Measurements from ENCODE around the gene ADA.

Gene ADA

DNA sequence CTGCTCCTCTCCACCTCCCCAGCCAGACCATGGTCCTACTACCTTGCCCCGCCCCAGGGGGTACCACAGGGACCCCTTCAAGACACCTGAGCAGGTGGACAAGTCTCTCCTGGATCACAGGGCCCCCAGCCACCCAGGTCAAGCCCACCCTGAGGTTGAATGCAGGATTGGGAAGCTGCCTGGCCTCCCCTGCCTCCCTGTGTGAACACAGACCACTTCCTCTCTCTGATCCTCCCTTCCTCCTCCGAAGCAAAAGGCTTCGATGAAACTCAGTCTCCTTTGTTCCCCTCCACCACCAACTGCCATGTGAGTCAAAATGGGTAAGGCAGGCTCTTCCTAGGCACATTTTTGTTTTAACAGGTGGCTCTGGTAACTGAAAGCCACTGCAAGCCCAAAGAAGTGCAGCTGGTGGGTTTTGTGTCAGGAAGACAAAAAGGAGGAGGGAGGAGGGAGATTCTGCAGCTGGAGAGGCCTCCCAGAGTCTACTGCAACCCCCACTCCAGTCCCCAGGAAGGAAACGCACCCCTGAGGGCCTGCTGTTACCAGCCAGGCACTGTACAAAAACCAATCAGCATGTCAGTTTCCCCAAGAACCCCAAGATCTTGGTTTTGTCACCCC lies 5.4 kb downstream of the ADA start:
- TF ChIP-seq, protein P1, sequence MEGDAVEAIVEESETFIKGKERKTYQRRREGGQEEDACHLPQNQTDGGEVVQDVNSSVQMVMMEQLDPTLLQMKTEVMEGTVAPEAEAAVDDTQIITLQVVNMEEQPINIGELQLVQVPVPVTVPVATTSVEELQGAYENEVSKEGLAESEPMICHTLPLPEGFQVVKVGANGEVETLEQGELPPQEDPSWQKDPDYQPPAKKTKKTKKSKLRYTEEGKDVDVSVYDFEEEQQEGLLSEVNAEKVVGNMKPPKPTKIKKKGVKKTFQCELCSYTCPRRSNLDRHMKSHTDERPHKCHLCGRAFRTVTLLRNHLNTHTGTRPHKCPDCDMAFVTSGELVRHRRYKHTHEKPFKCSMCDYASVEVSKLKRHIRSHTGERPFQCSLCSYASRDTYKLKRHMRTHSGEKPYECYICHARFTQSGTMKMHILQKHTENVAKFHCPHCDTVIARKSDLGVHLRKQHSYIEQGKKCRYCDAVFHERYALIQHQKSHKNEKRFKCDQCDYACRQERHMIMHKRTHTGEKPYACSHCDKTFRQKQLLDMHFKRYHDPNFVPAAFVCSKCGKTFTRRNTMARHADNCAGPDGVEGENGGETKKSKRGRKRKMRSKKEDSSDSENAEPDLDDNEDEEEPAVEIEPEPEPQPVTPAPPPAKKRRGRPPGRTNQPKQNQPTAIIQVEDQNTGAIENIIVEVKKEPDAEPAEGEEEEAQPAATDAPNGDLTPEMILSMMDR (conservative IDR thresholded peaks at IDR 0.05; ENCODE audit: low read depth, low read length): no peak
- H3K79me2 ChIP-seq (ENCODE audit: insufficient read depth, low read depth): peaks cover 72% of the 10 kb centered on the region
- peak overlapping the region; percentile 78 for H3K4me2 ChIP-seq
- peaks cover 96% of the 10 kb centered on the region for H3K4me1 ChIP-seq (ENCODE audit: low read depth, poor library complexity, severe bottlenecking)
- H3K36me3 ChIP-seq (ENCODE audit: insufficient read depth): no peaks in the 10 kb centered on the region
- no peak overlapping the region for H2AFZ ChIP-seq (ENCODE audit: low read depth)
- H3K27ac ChIP-seq: peak overlapping the region; percentile 91
- no peaks in the 10 kb centered on the region for H3K27me3 ChIP-seq (ENCODE audit: insufficient read depth, low read depth)
- H4K20me1 ChIP-seq (ENCODE audit: insufficient read depth): no peaks in the 10 kb centered on the region
- peak overlapping the region; percentile 73 for H3K9ac ChIP-seq
- no peak overlapping the region for H3K4me3 ChIP-seq (IDR thresholded peaks at IDR 0.05; ENCODE audit: insufficient read depth, low read depth, low read length)

DNA sequence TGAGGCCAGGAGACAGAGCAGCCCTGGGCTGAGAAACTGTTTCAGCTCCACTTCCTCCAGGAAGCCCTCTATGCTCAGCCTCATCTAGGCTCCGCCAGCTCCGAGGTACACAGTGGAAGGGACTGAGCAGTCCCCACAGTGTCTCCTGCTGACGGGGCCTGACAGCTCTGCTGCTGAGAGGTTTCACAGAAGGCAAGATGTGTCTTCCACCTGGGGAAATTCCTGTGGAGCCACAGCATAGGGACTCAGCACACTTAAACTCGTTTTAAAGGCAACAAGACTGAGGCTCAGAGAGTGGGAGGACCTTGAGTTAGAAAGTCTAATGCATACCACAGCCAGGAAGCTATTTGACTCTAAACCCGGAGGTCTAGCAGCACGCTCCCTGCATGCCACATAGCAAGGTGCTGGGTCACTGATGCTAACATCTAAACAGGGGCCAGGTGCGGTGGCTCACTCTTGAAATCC lies 6.8 kb downstream of the ADA start:
- Histone ChIP-seq H4K20me1 (ENCODE audit: insufficient read depth) (no peaks in the 10 kb centered on the region), H3K79me2 (ENCODE audit: insufficient read depth, low read depth) (peaks cover 71% of the 10 kb centered on the region), H3K4me3 (IDR thresholded peaks at IDR 0.05; ENCODE audit: insufficient read depth, low read depth, low read length) (no peak overlapping the region), H3K27ac (peak overlapping the region; percentile 91), H3K9ac (peak overlapping the region; percentile 55; the same call in 1 of the 2 replicates), H3K4me1 (ENCODE audit: low read depth, poor library complexity, severe bottlenecking) (peaks cover 94% of the 10 kb centered on the region), H3K27me3 (ENCODE audit: insufficient read depth, low read depth) (no peaks in the 10 kb centered on the region), H3K4me2 (peak overlapping the region; percentile 65), H3K36me3 (ENCODE audit: insufficient read depth) (no peaks in the 10 kb centered on the region), H2AFZ (ENCODE audit: low read depth) (no peak overlapping the region)
- TF ChIP-seq, protein P1 (conservative IDR thresholded peaks at IDR 0.05; ENCODE audit: low read depth, low read length): no peak

DNA sequence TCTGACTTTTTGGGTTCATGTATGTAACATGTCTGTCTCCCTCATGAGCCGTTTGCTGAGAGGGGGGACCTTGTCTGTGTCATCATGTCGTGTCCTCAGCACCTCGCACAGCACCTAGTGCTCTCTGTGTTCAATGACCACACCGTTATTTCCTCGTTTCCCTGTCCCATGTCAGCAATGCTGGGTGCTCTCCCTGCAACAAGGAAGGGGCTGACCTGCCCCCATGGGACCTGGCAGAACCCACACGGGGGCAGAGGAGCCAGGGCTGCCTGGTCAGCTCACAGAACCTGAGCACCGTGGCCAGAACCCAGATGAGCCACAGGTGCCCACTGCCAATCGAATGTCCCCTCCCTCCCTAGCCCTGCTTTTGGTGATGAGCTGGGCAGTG lies 7.3 kb downstream of the ADA start:
- Histone ChIP-seq H3K79me2 (ENCODE audit: insufficient read depth, low read depth) (peaks cover 69% of the 10 kb centered on the region), H3K27me3 (ENCODE audit: insufficient read depth, low read depth) (no peaks in the 10 kb centered on the region), H3K9ac (peak overlapping the region; percentile 55; the same call in 1 of the 2 replicates), H3K4me1 (ENCODE audit: low read depth, poor library complexity, severe bottlenecking) (peaks cover 89% of the 10 kb centered on the region), H2AFZ (ENCODE audit: low read depth) (no peak overlapping the region), H3K36me3 (ENCODE audit: insufficient read depth) (no peaks in the 10 kb centered on the region), H3K4me2 (peak overlapping the region; percentile 65), H3K27ac (peak overlapping the region; percentile 91), H4K20me1 (ENCODE audit: insufficient read depth) (no peaks in the 10 kb centered on the region), H3K4me3 (IDR thresholded peaks at IDR 0.05; ENCODE audit: insufficient read depth, low read depth, low read length) (no peak overlapping the region)
- TF ChIP-seq, protein P1 (conservative IDR thresholded peaks at IDR 0.05; ENCODE audit: low read depth, low read length): no peak

DNA sequence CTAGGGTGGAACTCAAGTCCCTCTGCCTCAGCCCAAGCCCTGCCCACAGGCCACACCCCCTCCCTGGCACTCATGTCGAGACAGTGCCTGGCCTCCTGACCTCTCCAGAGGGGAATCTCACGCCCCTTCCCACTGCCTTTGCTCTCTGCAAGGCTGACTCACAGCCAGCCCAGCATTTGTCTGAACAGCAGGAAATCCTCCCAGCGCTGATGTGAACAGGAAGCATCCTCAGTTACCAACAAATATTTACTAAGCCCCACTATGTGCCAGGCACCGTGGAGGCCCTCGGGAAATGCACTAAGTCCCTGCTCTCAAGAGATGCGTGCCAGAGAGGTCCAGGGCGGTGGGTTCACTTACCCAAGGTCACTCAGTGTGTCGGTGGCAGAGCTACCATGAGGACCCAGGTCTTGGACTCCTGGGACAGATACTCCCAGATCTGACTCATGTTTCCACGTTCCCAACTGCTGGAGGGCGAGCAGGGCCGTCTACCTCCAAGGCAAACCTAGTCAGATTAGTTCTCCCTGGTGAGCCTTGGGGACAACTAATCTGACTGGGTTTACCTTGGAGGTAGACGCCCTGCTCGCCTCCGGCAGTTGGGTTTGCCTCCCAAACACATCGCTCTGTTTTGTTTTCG lies 7.8 kb downstream of the ADA start:
- H3K4me2 ChIP-seq: peak overlapping the region; percentile 86
- no peaks in the 10 kb centered on the region for H3K27me3 ChIP-seq (ENCODE audit: insufficient read depth, low read depth)
- H3K79me2 ChIP-seq (ENCODE audit: insufficient read depth, low read depth): peaks cover 65% of the 10 kb centered on the region
- H2AFZ ChIP-seq (ENCODE audit: low read depth): no peak overlapping the region
- peaks cover 84% of the 10 kb centered on the region for H3K4me1 ChIP-seq (ENCODE audit: low read depth, poor library complexity, severe bottlenecking)
- H4K20me1 ChIP-seq (ENCODE audit: insufficient read depth): no peaks in the 10 kb centered on the region
- no peaks in the 10 kb centered on the region; the same call in 1 of the 2 replicates for H3K36me3 ChIP-seq (ENCODE audit: insufficient read depth)
- no peak overlapping the region for H3K4me3 ChIP-seq (IDR thresholded peaks at IDR 0.05; ENCODE audit: insufficient read depth, low read depth, low read length)
- no peak overlapping the region; the same call in 1 of the 2 replicates for H3K9ac ChIP-seq
- H3K27ac ChIP-seq: peak overlapping the region; percentile 91
- TF ChIP-seq, protein P1 (conservative IDR thresholded peaks at IDR 0.05; ENCODE audit: low read depth, low read length): no peak

All from KMS-11 (cell line).